K562 (cell line): ENCODE data around the gene SERPINA5. TPM values are rescaled to one million over a fixed set of nuclear protein-coding genes. Genes with fewer than 3 reads are reported as not detected.

ENCODE experiments used
- ATAC-seq: fragments of 200-7000 bp; cut with Tn5 transposase; 3 replicates; pipeline ENCODE4 v1.9.1; 2020; ENCODE audit warnings: moderate library complexity
- BruUV-seq: library from RNA; stranded (reverse); fragments of 400-500 nt; replicated peaks from 2 replicates; lab custom pipeline; 2021; lab: Mats Ljungman, UMichigan
- CTCF ChIA-PET: fragments of 300-600 bp; formaldehyde crosslinking; extraction: SDS; loops from one replicate; lab custom pipeline; 2021; ENCODE audit warnings: low intra/inter-chr PET ratio; lab: Yijun Ruan, JAX
- POLR2A ChIA-PET: fragments of 300-600, 350-650 bp; sonication (Branson Sonifier 250); formaldehyde crosslinking; extraction: SDS; loops from one replicate; lab custom pipeline; 2021; ENCODE audit warnings: antibody characterized with exemption, inconsistent platforms; lab: Yijun Ruan, JAX
- DNase-seq, 4 experiments: peaks; one replicate each; pipeline versions ENCODE4 v3.0.0 to v3.0.0-alpha.2; 2011 to 2018; ENCODE audit warnings: low spot score in 3 of 4, mixed read lengths in 3 of 4; ENCODE audit errors: extremely low read depth in 1 of 4
- FAIRE-seq: peaks from 2 replicates; lab custom pipeline; 2011; peaks lifted over from hg19 to GRCh38; lab: Jason Lieb, UNC
- H2AFZ ChIP-seq: 2 replicates; pipeline ENCODE4 v1.6.0; 2011; ENCODE audit warnings: low read depth, low read length, control low read depth, inconsistent platforms
- H3K27ac ChIP-seq: fragments of 200-600 bp; 3 replicates; pipeline ENCODE4 v1.8.0; 2011; ENCODE audit warnings: low read depth, mild to moderate bottlenecking, control low read depth, inconsistent platforms, low read length, moderate library complexity, mixed read lengths; ENCODE audit errors: extremely low read depth
- H3K27me3 ChIP-seq, 2 experiments: fragments of 300-600 bp in 1 of 2; 2 replicates in 1 of 2; 3 replicates in 1 of 2; pipeline versions ENCODE4 v1.6.0 to v1.8.0; 2011; ENCODE audit warnings: inconsistent platforms in 2 of 2, low read length in 2 of 2, mild to moderate bottlenecking in 1 of 2, mixed read lengths in 1 of 2, moderate library complexity in 1 of 2; ENCODE audit not compliant: control insufficient read depth in 2 of 2, insufficient read depth in 2 of 2
- H3K36me3 ChIP-seq: fragments of 300-600 bp; 3 replicates; pipeline ENCODE4 v1.8.0; 2011; ENCODE audit warnings: mild to moderate bottlenecking, low read length, inconsistent platforms; ENCODE audit not compliant: control insufficient read depth, insufficient read depth
- H3K4me1 ChIP-seq, 2 experiments: fragments of 200-600 bp in 1 of 2; replicated peaks in 1 of 2; 2 replicates in 1 of 2; 3 replicates in 1 of 2; pipeline versions ENCODE4 v1.5.1 to v1.8.0; 2011; ENCODE audit warnings: inconsistent platforms in 2 of 2, low read length in 2 of 2, mild to moderate bottlenecking in 1 of 2, mixed read lengths in 1 of 2, moderate library complexity in 1 of 2; ENCODE audit not compliant: control insufficient read depth in 2 of 2, insufficient read depth in 2 of 2
- H3K4me2 ChIP-seq: 2 replicates; pipeline ENCODE4 v1.6.1; 2011; ENCODE audit warnings: low read length, control low read depth, inconsistent platforms, mixed read lengths; ENCODE audit not compliant: insufficient read depth
- H3K4me3 ChIP-seq: fragments of 200-600 bp; sonication (generic), shearing (Covaris generic); 2 replicates; pipeline ENCODE4 v1.5.1; 2016; ENCODE audit warnings: control low read depth, inconsistent platforms
- H3K79me2 ChIP-seq: fragments of 200-600 bp; 3 replicates; pipeline ENCODE4 v1.8.0; 2011; ENCODE audit warnings: low read length, inconsistent platforms; ENCODE audit not compliant: control insufficient read depth, insufficient read depth
- H3K9ac ChIP-seq, 2 experiments: 2 replicates each; pipeline versions ENCODE4 v1.6.0 to v1.6.1; 2011; ENCODE audit warnings: low read depth in 2 of 2, low read length in 2 of 2, control low read depth in 1 of 2, inconsistent platforms in 1 of 2, mild to moderate bottlenecking in 1 of 2, mixed read lengths in 1 of 2; ENCODE audit not compliant: insufficient read depth in 1 of 2
- H3K9me1 ChIP-seq: one replicate; pipeline ENCODE4 v1.6.0; 2011; ENCODE audit warnings: inconsistent platforms, mild to moderate bottlenecking, low read length, moderate library complexity; ENCODE audit not compliant: control insufficient read depth, insufficient read depth
- H3K9me3 ChIP-seq: replicated peaks from 2 replicates; pipeline ENCODE4 v1.5.1; 2011; ENCODE audit warnings: low read depth, low read length, inconsistent platforms; ENCODE audit not compliant: control insufficient read depth, insufficient read depth
- H4K20me1 ChIP-seq: replicated peaks from 2 replicates; pipeline ENCODE4 v1.6.1; 2011; ENCODE audit warnings: low read length, inconsistent platforms, mixed read lengths; ENCODE audit not compliant: control insufficient read depth, insufficient read depth
- DDX20 ChIP-seq: fragments of 450-650 bp; IDR thresholded peaks from 2 replicates; pipeline ENCODE4 v1.6.1; 2016; ENCODE audit warnings: missing genetic modification characterization, low read depth, mild to moderate bottlenecking, missing compliant biosample characterization, moderate library complexity
- NUFIP1 ChIP-seq: fragments of 450-650 bp; IDR thresholded peaks from 2 replicates; pipeline ENCODE4 v1.6.1; 2018; ENCODE audit not compliant: partially characterized antibody
- WGBS: fragments of 100-300 bp; shearing (Covaris generic); methylation state at CpG from one replicate; pipeline ENCODE4 v1.1.6; 2016; ENCODE audit warnings: low coverage, mixed read lengths; ENCODE audit not compliant: insufficient coverage; ENCODE audit errors: missing lambda C conversion rate; 5-methylcytosine and 5-hydroxymethylcytosine counted together
- in situ Hi-C: fragments of 300-500 bp; cut with MboI; formaldehyde crosslinking; loops from 4 replicates; pipeline ENCODE4 v1.15.0; 2018; ENCODE audit warnings: inconsistent platforms, mixed read lengths
- intact Hi-C: fragments of 100-400 bp; cut with micrococcal nuclease; formaldehyde crosslinking; loops from 2 replicates; pipeline ENCODE4 v1.14.2; 2022
- polyA plus RNA-seq, 8 experiments: library from polyadenylated mRNA; depleted of rRNA in 4 of 8; stranded (reverse) in 5 of 8; unstranded in 3 of 8; fragments of >200 nt; fragmentation: Nextera tagmentation in 2 of 8; fragmentation: Illumina TruSeq in 1 of 8; extraction: Ambion mirVana in 2 of 8; extraction: Trizol in 1 of 8; gene quantifications; 2 replicates each; pipeline versions ENCODE4 v1.2.1 to v1.2.3, GENCODE V29; 2011 to 2014; ENCODE audit warnings: inconsistent platforms in 1 of 8, missing spikeins in 1 of 8
- total RNA-seq, 7 experiments: library from RNA; depleted of rRNA in 6 of 7; stranded (reverse); fragments of >200 nt in 6 of 7; fragmentation: Illumina TruSeq in 2 of 7; extraction: Trizol in 2 of 7; gene quantifications; 2 replicates each; pipeline versions ENCODE4 v1.2.1 to v1.2.3, GENCODE V29; 2011 to 2021; ENCODE audit warnings: low replicate concordance in 1 of 7
- TF ChIP-seq, protein P1 (sequence below): fragments of 250-450 bp; sonication (Bioruptor Pico); IDR thresholded peaks from 2 replicates; pipeline ENCODE4 v1.5.0; 2022; ENCODE audit warnings: mild to moderate bottlenecking
- TF ChIP-seq, protein P2 (sequence below): fragments of 450-650 bp; formaldehyde crosslinking; IDR thresholded peaks from 2 replicates; pipeline ENCODE4 v1.4.0; 2020; ENCODE audit warnings: mild to moderate bottlenecking, mixed read lengths

Gene SERPINA5
- total and polyA plus RNA-seq, 9 of the 15 experiments (the other 6 are each of a cell fraction or from before 2014, with no cell fraction given): 0.38 TPM; not detected in 8

DNA sequence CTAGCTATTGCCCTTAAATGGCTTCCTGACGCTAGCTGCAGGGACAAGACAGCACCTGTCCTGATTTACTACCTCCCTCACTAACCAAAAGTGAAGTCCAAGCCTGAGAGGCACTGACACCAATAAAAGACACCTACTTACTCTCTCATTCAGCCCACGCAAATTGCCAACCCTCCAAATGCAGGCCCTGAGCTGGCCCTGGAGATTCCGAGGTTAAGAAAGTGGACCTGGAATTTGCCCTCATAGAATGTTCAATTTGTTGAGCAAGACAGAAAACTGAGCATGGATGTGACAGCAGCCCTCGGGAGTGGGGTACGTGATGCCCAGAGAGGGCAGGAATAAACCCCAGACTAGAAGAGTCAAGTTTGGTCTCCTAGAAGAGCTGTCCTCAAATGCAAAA, 47.4 kb downstream of the SERPINA5 start (continued):
- TF ChIP-seq, protein P1, sequence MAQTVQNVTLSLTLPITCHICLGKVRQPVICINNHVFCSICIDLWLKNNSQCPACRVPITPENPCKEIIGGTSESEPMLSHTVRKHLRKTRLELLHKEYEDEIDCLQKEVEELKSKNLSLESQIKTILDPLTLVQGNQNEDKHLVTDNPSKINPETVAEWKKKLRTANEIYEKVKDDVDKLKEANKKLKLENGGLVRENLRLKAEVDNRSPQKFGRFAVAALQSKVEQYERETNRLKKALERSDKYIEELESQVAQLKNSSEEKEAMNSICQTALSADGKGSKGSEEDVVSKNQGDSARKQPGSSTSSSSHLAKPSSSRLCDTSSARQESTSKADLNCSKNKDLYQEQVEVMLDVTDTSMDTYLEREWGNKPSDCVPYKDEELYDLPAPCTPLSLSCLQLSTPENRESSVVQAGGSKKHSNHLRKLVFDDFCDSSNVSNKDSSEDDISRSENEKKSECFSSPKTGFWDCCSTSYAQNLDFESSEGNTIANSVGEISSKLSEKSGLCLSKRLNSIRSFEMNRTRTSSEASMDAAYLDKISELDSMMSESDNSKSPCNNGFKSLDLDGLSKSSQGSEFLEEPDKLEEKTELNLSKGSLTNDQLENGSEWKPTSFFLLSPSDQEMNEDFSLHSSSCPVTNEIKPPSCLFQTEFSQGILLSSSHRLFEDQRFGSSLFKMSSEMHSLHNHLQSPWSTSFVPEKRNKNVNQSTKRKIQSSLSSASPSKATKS (CRISPR knock-in tag): no peak

GRCh38 chr14:94630396-94630795, 49.2 kb downstream of the SERPINA5 start:
- no peaks in the 10 kb centered on the region for H3K4me1 ChIP-seq
- no peaks in the 10 kb centered on the region for H3K27me3 ChIP-seq
- H2AFZ ChIP-seq: no peak overlapping the region
- no peaks in the 10 kb centered on the region for H3K79me2 ChIP-seq
- H3K27ac ChIP-seq: no peak overlapping the region
- intact Hi-C loops: no loop called here
- H3K4me2 ChIP-seq: no peak overlapping the region
- TF ChIP-seq, protein P2, sequence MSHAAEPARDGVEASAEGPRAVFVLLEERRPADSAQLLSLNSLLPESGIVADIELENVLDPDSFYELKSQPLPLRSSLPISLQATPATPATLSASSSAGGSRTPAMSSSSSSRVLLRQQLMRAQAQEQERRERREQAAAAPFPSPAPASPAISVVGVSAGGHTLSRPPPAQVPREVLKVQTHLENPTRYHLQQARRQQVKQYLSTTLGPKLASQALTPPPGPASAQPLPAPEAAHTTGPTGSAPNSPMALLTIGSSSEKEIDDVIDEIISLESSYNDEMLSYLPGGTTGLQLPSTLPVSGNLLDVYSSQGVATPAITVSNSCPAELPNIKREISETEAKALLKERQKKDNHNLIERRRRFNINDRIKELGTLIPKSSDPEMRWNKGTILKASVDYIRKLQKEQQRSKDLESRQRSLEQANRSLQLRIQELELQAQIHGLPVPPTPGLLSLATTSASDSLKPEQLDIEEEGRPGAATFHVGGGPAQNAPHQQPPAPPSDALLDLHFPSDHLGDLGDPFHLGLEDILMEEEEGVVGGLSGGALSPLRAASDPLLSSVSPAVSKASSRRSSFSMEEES (CRISPR knock-in tag): peak; percentile 9; the same call in 1 of the 2 replicates
- TF ChIP-seq DDX20 (tag) (no peak), NUFIP1 (no peak)
- no peak overlapping the region for H3K4me3 ChIP-seq
- ChIA-PET POLR2A (no interaction called here), CTCF (no interaction called here)
- H3K36me3 ChIP-seq: no peaks in the 10 kb centered on the region
- ATAC-seq: no peak
- H3K9me3 ChIP-seq: no peaks in the 10 kb centered on the region
- no peak overlapping the region for H3K9ac ChIP-seq
- DNase-seq: no peak
- in situ Hi-C loops: no loop called here
- no peaks in the 10 kb centered on the region for H4K20me1 ChIP-seq
- WGBS: 0% methylated on average over 4 of the region's 4 CpGs
- H3K9me1 ChIP-seq: no peaks in the 10 kb centered on the region
- FAIRE-seq: no peak
- no TSS peak for BruUV-seq
